K562 (cell line): ENCODE data around the gene INMT. TPM values are rescaled to one million over a fixed set of nuclear protein-coding genes. Genes with fewer than 3 reads are reported as not detected.

Experiments
- ARID3A ChIP-seq: IDR thresholded peaks from 2 replicates; pipeline ENCODE4 v1.6.1; 2012; ENCODE audit warnings: low read depth, low read length, improper control_type of control experiment, borderline replicate concordance
- CBFB ChIP-seq: sonication (generic); formaldehyde crosslinking; IDR thresholded peaks from 2 replicates; pipeline ENCODE4 v1.4.0; 2020; ENCODE audit warnings: mild to moderate bottlenecking, missing genetic modification reagents
- GABPB2 ChIP-seq: fragments of 250-450 bp; sonication (Bioruptor Pico); conservative IDR thresholded peaks from 2 replicates; pipeline ENCODE4 v1.5.1; 2021; ENCODE audit warnings: mild to moderate bottlenecking
- HDGF ChIP-seq: fragments of 450-650 bp; IDR thresholded peaks from 2 replicates; pipeline ENCODE4 v1.6.1; 2016
- HINFP ChIP-seq: fragments of 450-650 bp; conservative IDR thresholded peaks from 2 replicates; pipeline ENCODE4 v1.6.1; 2016; ENCODE audit warnings: missing genetic modification characterization, low read depth, mild to moderate bottlenecking, control low read depth, missing compliant biosample characterization
- JUND ChIP-seq, 2 experiments: IDR thresholded peaks; 2 replicates in 1 of 2; 3 replicates in 1 of 2; pipeline ENCODE4 v1.6.1; 2011; ENCODE audit warnings: borderline replicate concordance in 2 of 2, low read depth in 2 of 2, low read length in 2 of 2, improper control_type of control experiment in 1 of 2, missing biosample characterization in 1 of 2, missing genetic modification characterization in 1 of 2, missing genetic modification reagents in 1 of 2
- KLF1 ChIP-seq: fragments of 450-650 bp; IDR thresholded peaks from 2 replicates; pipeline ENCODE4 v1.6.1; 2016; ENCODE audit warnings: missing genetic modification characterization, missing compliant biosample characterization
- MCM3 ChIP-seq: fragments of 450-650 bp; IDR thresholded peaks from 2 replicates; pipeline ENCODE4 v1.6.1; 2016
- MCM7 ChIP-seq, 2 experiments: fragments of 450-650 bp; IDR thresholded peaks; 2 replicates each; pipeline ENCODE4 v1.6.1; 2016 to 2018
- MLX ChIP-seq, 2 experiments: fragments of 450-650 bp in 1 of 2; sonication (generic) in 1 of 2; formaldehyde crosslinking; conservative IDR thresholded peaks; 2 replicates each; pipeline versions ENCODE4 v1.4.0 to v1.8.1; 2020 to 2022; ENCODE audit warnings: mild to moderate bottlenecking in 1 of 2, missing genetic modification reagents in 1 of 2
- TCF7 ChIP-seq: sonication (generic); IDR thresholded peaks from 2 replicates; pipeline ENCODE4 v1.6.1; 2016; ENCODE audit warnings: antibody characterized with exemption, borderline replicate concordance
- THAP12 ChIP-seq: fragments of 250-450 bp; sonication (Bioruptor Pico); IDR thresholded peaks from 2 replicates; pipeline ENCODE4 v1.9.0; 2021; ENCODE audit warnings: mild to moderate bottlenecking, inconsistent platforms
- ZC3H11A ChIP-seq: IDR thresholded peaks from 2 replicates; pipeline ENCODE4 v1.6.1; 2012; ENCODE audit warnings: low read depth, low read length, improper control_type of control experiment
- ZNF592 ChIP-seq: fragments of 450-650 bp; IDR thresholded peaks from 2 replicates; pipeline ENCODE4 v1.6.1; 2017; ENCODE audit warnings: antibody characterized with exemption, mild to moderate bottlenecking
- ZNF644 ChIP-seq: fragments of 200-800 bp; sonication (Bioruptor generic); IDR thresholded peaks from 2 replicates; pipeline ENCODE4 v1.6.1; 2016; ENCODE audit warnings: low read depth, missing genetic modification characterization, missing compliant biosample characterization
- ZNF830 ChIP-seq: fragments of 250-450 bp; sonication (Bioruptor Pico); IDR thresholded peaks from 2 replicates; pipeline ENCODE4 v1.5.0; 2021; ENCODE audit warnings: mild to moderate bottlenecking
- polyA plus RNA-seq, 8 experiments: library from polyadenylated mRNA; depleted of rRNA in 4 of 8; stranded (reverse) in 5 of 8; unstranded in 3 of 8; fragments of >200 nt; fragmentation: Nextera tagmentation in 2 of 8; fragmentation: Illumina TruSeq in 1 of 8; extraction: Ambion mirVana in 2 of 8; extraction: Trizol in 1 of 8; gene quantifications; 2 replicates each; pipeline versions ENCODE4 v1.2.1 to v1.2.3, GENCODE V29; 2011 to 2014; ENCODE audit warnings: inconsistent platforms in 1 of 8, missing spikeins in 1 of 8
- total RNA-seq, 7 experiments: library from RNA; depleted of rRNA in 6 of 7; stranded (reverse); fragments of >200 nt in 6 of 7; fragmentation: Illumina TruSeq in 2 of 7; extraction: Trizol in 2 of 7; gene quantifications; 2 replicates each; pipeline versions ENCODE4 v1.2.1 to v1.2.3, GENCODE V29; 2011 to 2021; ENCODE audit warnings: low replicate concordance in 1 of 7

INMT gene
- total and polyA plus RNA-seq, 9 of the 15 experiments (the other 6 are each of a cell fraction or from before 2014, with no cell fraction given), result 0.04 to 0.27 TPM; not detected in 7

GRCh38 chr7:30740417-30741181 is 11.3 kb upstream of the INMT start (continued):
- TF ChIP-seq ZNF592, result no peak
- no peak for TF ChIP-seq KLF1
- TF ChIP-seq THAP12 (CRISPR knock-in tag), result no peak
- TF ChIP-seq JUND (IDR thresholded peaks at IDR 0.05; ENCODE audit: borderline replicate concordance, low read depth, low read length), result no peak
- TF ChIP-seq JUND (tag; IDR thresholded peaks at IDR 0.05; ENCODE audit: borderline replicate concordance, low read depth, low read length), result no peak
- TF ChIP-seq MLX (CRISPR knock-in tag; conservative IDR thresholded peaks at IDR 0.05), result no peak
- no peak for TF ChIP-seq CBFB (CRISPR knock-in tag)
- no peak for TF ChIP-seq ZC3H11A
- TF ChIP-seq ZNF830 (CRISPR knock-in tag), result no peak
- TF ChIP-seq MCM7 (IDR thresholded peaks at IDR 0.05), result no peak
- no peak for TF ChIP-seq ZNF644 (tag)
- TF ChIP-seq GABPB2 (CRISPR knock-in tag), result no peak
- no peak for TF ChIP-seq HDGF
- no peak for TF ChIP-seq ARID3A
- no peak for TF ChIP-seq MCM3
- no peak for TF ChIP-seq TCF7
- no peak for TF ChIP-seq HINFP (tag)
